SU-DHL-6 (cell line): Measurements from ENCODE around the gene MFSD11.

Source experiments
- H2AFZ ChIP-seq: fragments of 200-600 bp; sonication (generic); 2 replicates; pipeline ENCODE4 v1.6.1; 2014; ENCODE audit warnings: low read depth, mild to moderate bottlenecking, moderate library complexity, mixed read lengths, antibody characterized with exemption, low read length; ENCODE audit not compliant: severe bottlenecking
- H3F3A ChIP-seq: fragments of 200-600 bp; shearing (Covaris generic); 2 replicates; pipeline ENCODE4 v1.6.0; 2016; ENCODE audit warnings: antibody characterized with exemption, mild to moderate bottlenecking; ENCODE audit not compliant: insufficient read depth
- H3K27ac ChIP-seq: fragments of 200-600 bp; sonication (generic); 2 replicates; pipeline ENCODE4 v1.5.1; 2016; ENCODE audit warnings: low read depth, mild to moderate bottlenecking, low read length, moderate library complexity, mixed read lengths
- H3K27me3 ChIP-seq: fragments of 200-600 bp; sonication (generic), shearing (Covaris generic); 2 replicates; pipeline ENCODE4 v1.6.0; 2014; ENCODE audit warnings: mild to moderate bottlenecking, low read length
- H3K36me3 ChIP-seq: fragments of 200-600 bp; sonication (generic); 2 replicates; pipeline ENCODE4 v1.6.1; 2014; ENCODE audit warnings: mild to moderate bottlenecking, low read length, mixed read lengths
- H3K4me2 ChIP-seq: fragments of 300-600, 200-600 bp; shearing (Covaris generic), sonication (generic); 2 replicates; pipeline ENCODE4 v1.6.0; 2014; ENCODE audit warnings: low read length, low read depth, mild to moderate bottlenecking; ENCODE audit not compliant: poor library complexity, severe bottlenecking
- H3K4me3 ChIP-seq: fragments of 200-600 bp; sonication (generic); 2 replicates; pipeline ENCODE4 v1.5.1; 2014; ENCODE audit warnings: antibody characterized with exemption, low read length, mild to moderate bottlenecking, mixed read lengths; ENCODE audit not compliant: insufficient read depth, poor library complexity, severe bottlenecking
- H3K79me2 ChIP-seq: fragments of 200-600 bp; sonication (generic); 2 replicates; pipeline ENCODE4 v1.6.1; 2014; ENCODE audit warnings: mild to moderate bottlenecking, low read length, moderate library complexity; ENCODE audit not compliant: insufficient read depth
- H3K9ac ChIP-seq: fragments of 200-600 bp; sonication (generic); 2 replicates; pipeline ENCODE4 v1.7.0; 2014; ENCODE audit warnings: mild to moderate bottlenecking, low read length
- H3K9me2 ChIP-seq: fragments of 200-600 bp; sonication (generic); replicated peaks from 2 replicates; pipeline ENCODE4 v1.6.1; 2014; ENCODE audit warnings: low read length; ENCODE audit not compliant: insufficient read depth
- H3K9me3 ChIP-seq: fragments of 200-600 bp; sonication (generic); 2 replicates; pipeline ENCODE4 v1.6.1; 2014; ENCODE audit warnings: low read length, mixed read lengths; ENCODE audit not compliant: insufficient read depth
- H4K20me1 ChIP-seq: fragments of 200-600 bp; sonication (generic); 2 replicates; pipeline ENCODE4 v1.6.1; 2014; ENCODE audit warnings: low read depth, mild to moderate bottlenecking, antibody characterized with exemption, low read length, moderate library complexity, mixed read lengths
- CTCF ChIP-seq: fragments of 200-600 bp; sonication (generic); IDR thresholded peaks from one replicate; pipeline ENCODE4 v1.5.1; 2017; ENCODE audit warnings: antibody characterized with exemption, mild to moderate bottlenecking, low read length, moderate library complexity; ENCODE audit not compliant: insufficient read depth, poor library complexity, severe bottlenecking
- EZH2phosphoT487 ChIP-seq: fragments of 200-600 bp; sonication (generic), shearing (Covaris generic); conservative IDR thresholded peaks from 2 replicates; pipeline ENCODE4 v1.6.1; 2018; ENCODE audit warnings: mild to moderate bottlenecking, antibody characterized with exemption, low read length, moderate library complexity, mixed read lengths

Gene MFSD11

GRCh38 chr17:76716839-76717215, 21.1 kb upstream of the MFSD11 start:
- H2AFZ ChIP-seq, result no peak overlapping the region
- no peaks in the 10 kb centered on the region for H3K9me3 ChIP-seq
- no peaks in the 10 kb centered on the region for H3K27me3 ChIP-seq
- no peak overlapping the region for H3K4me2 ChIP-seq
- H3K27ac ChIP-seq, result no peak overlapping the region
- peaks cover 11% of the 10 kb centered on the region; the same call in 1 of the 2 replicates for H3K36me3 ChIP-seq
- no peaks in the 10 kb centered on the region for H3K9me2 ChIP-seq
- TF ChIP-seq EZH2phosphoT487 (no peak), CTCF (no peak)
- H4K20me1 ChIP-seq, result no peaks in the 10 kb centered on the region
- no peak overlapping the region for H3K9ac ChIP-seq
- H3K79me2 ChIP-seq, result no peaks in the 10 kb centered on the region
- no peak overlapping the region for H3K4me3 ChIP-seq
- 0 out of 2 replicates have a peak, but pooled peaks cover 4% of the 10 kb centered on the region for H3F3A ChIP-seq

DNA sequence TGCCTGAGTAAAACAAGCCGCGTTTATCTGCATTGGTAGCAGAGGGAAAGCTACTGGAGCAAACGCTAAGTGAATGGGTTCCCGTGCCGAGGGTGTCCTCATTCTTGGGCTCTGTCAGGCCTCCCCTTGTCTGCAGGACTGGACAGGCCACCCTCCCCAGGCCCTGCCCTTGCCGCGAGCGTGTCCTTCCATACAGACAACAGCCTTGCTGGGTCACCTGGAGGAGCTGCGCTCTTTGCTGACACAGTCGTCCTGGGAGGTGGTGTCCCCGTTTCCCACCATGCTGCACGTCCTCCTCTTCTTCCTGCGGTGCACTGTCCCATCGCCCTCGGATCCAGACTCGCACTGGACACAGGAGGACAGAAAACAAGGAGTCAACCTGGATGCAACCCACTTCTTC, 19.4 kb upstream of the MFSD11 start:
- no peak overlapping the region for H3K9ac ChIP-seq
- no peak overlapping the region for H3K4me3 ChIP-seq
- no peaks in the 10 kb centered on the region for H3K9me3 ChIP-seq
- TF ChIP-seq EZH2phosphoT487 (no peak), CTCF (no peak)
- 0 out of 2 replicates have a peak, but pooled peaks cover 4% of the 10 kb centered on the region for H3F3A ChIP-seq
- no peaks in the 10 kb centered on the region for H3K9me2 ChIP-seq
- H4K20me1 ChIP-seq, result no peaks in the 10 kb centered on the region
- H3K36me3 ChIP-seq, result peaks cover 15% of the 10 kb centered on the region; the same call in 1 of the 2 replicates
- H3K4me2 ChIP-seq, result no peak overlapping the region
- H3K27ac ChIP-seq, result no peak overlapping the region
- H2AFZ ChIP-seq, result no peak overlapping the region
- no peaks in the 10 kb centered on the region for H3K79me2 ChIP-seq
- H3K27me3 ChIP-seq, result no peaks in the 10 kb centered on the region

DNA sequence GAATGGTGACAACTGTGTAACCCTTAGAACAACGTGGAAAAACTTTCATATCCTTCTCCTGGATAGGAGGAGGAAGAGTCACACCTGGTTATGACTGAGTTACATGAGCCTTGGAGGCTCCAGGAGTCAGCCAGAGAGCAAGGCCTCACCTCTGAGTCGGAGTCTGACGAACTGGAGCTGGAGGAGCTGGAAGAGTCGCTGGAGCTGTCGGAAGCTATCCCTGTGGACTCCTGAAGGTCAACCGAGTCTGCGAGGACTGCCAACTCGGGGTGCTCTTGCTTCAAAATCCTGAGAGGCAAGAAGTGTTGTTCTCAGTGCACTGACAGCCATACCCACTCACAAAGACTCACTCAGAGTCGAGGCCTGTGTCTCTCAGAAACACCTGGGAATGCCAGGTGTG, 17.7 kb upstream of the MFSD11 start:
- peaks cover 16% of the 10 kb centered on the region for H3K79me2 ChIP-seq
- TF ChIP-seq EZH2phosphoT487 (no peak), CTCF (no peak)

GRCh38 chr17:76720941-76721340, 17.0 kb upstream of the MFSD11 start:
- no peak overlapping the region for H2AFZ ChIP-seq
- no peak overlapping the region for H3K4me2 ChIP-seq
- H3K9me2 ChIP-seq, result no peaks in the 10 kb centered on the region
- H3F3A ChIP-seq, result no peaks in the 10 kb centered on the region
- peaks cover 23% of the 10 kb centered on the region for H3K79me2 ChIP-seq
- no peak overlapping the region for H3K4me3 ChIP-seq
- H3K36me3 ChIP-seq, result peaks cover 19% of the 10 kb centered on the region; the same call in 1 of the 2 replicates
- no peaks in the 10 kb centered on the region for H3K9me3 ChIP-seq
- H3K9ac ChIP-seq, result no peak overlapping the region
- TF ChIP-seq EZH2phosphoT487 (no peak), CTCF (no peak)
- no peaks in the 10 kb centered on the region for H3K27me3 ChIP-seq
- no peak overlapping the region for H3K27ac ChIP-seq
- no peaks in the 10 kb centered on the region for H4K20me1 ChIP-seq

More for the DNA sequence above, 17.7 kb upstream of the MFSD11 start:
- Histone ChIP-seq H3F3A (0 out of 2 replicates have a peak, but pooled peaks cover 3% of the 10 kb centered on the region), H3K36me3 (peaks cover 19% of the 10 kb centered on the region; the same call in 1 of the 2 replicates), H3K27me3 (no peaks in the 10 kb centered on the region), H3K9me3 (no peaks in the 10 kb centered on the region), H3K4me2 (no peak overlapping the region), H3K9ac (no peak overlapping the region), H3K9me2 (no peaks in the 10 kb centered on the region), H3K4me3 (no peak overlapping the region), H2AFZ (no peak overlapping the region), H4K20me1 (no peaks in the 10 kb centered on the region), H3K27ac (no peak overlapping the region)
